SK-N-SH (cell line): ENCODE measurements around the gene IL17B. TPM values are rescaled to one million over a fixed set of nuclear protein-coding genes. Genes with fewer than 3 reads are reported as not detected.

Source experiments
- CTCF ChIA-PET: fragments of 300-600, 350-600 bp; formaldehyde crosslinking; extraction: SDS; loops from one replicate; lab custom pipeline; 2021; lab: Yijun Ruan, JAX
- POLR2A ChIA-PET: fragments of 350-600 bp; sonication (Branson Sonifier 250); formaldehyde crosslinking; extraction: SDS; loops from one replicate; lab custom pipeline; 2020; ENCODE audit warnings: antibody characterized with exemption, inconsistent platforms; lab: Yijun Ruan, JAX
- DNase-seq: peaks from one replicate; pipeline ENCODE4 v3.0.0; 2012
- H2AFZ ChIP-seq: fragments of 200-600 bp; sonication (generic); 2 replicates; pipeline ENCODE4 v1.8.1; 2016; ENCODE audit warnings: antibody characterized with exemption, mild to moderate bottlenecking, low read depth
- H3F3A ChIP-seq: fragments of 200-600 bp; sonication (generic); replicated peaks from 2 replicates; pipeline ENCODE3; 2016; ENCODE audit warnings: antibody characterized with exemption, mild to moderate bottlenecking; ENCODE audit not compliant: insufficient read depth
- H3K27ac ChIP-seq, 2 experiments: fragments of 200-500 bp in 1 of 2; fragments of 200-600 bp in 1 of 2; sonication (Bioruptor generic) in 1 of 2; sonication (generic), shearing (Covaris generic) in 1 of 2; 2 replicates each; pipeline versions ENCODE4 v1.5.1 to v1.6.1; 2014 to 2016; ENCODE audit warnings: low read depth in 2 of 2, inconsistent platforms in 1 of 2, low read length in 1 of 2, mild to moderate bottlenecking in 1 of 2, mixed read lengths in 1 of 2
- H3K27me3 ChIP-seq: fragments of 200-600 bp; sonication (generic), shearing (Covaris generic); 2 replicates; pipeline ENCODE4 v1.6.1; 2016; ENCODE audit warnings: mixed run types; ENCODE audit not compliant: insufficient read depth
- H3K36me3 ChIP-seq, 2 experiments: fragments of 200-500 bp in 1 of 2; fragments of 200-600 bp in 1 of 2; sonication (Bioruptor generic) in 1 of 2; sonication (generic) in 1 of 2; replicated peaks in 1 of 2; 2 replicates each; pipeline versions ENCODE3 to v1.5.1; 2014 to 2016; ENCODE audit warnings: low read length in 1 of 2, mild to moderate bottlenecking in 1 of 2; ENCODE audit not compliant: insufficient read depth in 2 of 2, control insufficient read depth in 1 of 2
- H3K4me1 ChIP-seq, 2 experiments: fragments of 200-500 bp in 1 of 2; fragments of 200-600 bp in 1 of 2; sonication (Bioruptor generic) in 1 of 2; sonication (generic), shearing (Covaris generic) in 1 of 2; 2 replicates each; pipeline versions ENCODE4 v1.5.1 to v1.6.1; 2014 to 2016; ENCODE audit warnings: low read depth in 1 of 2, low read length in 1 of 2, mixed run types in 1 of 2; ENCODE audit not compliant: insufficient read depth in 2 of 2, control insufficient read depth in 1 of 2
- H3K4me2 ChIP-seq: fragments of 200-600 bp; sonication (generic), shearing (Covaris generic); 2 replicates; pipeline ENCODE4 v1.6.1; 2017; ENCODE audit warnings: mixed run types
- H3K4me3 ChIP-seq, 2 experiments: fragments of 200-500 bp in 1 of 2; fragments of 200-600 bp in 1 of 2; sonication (Bioruptor generic) in 1 of 2; sonication (generic), shearing (Covaris generic) in 1 of 2; 2 replicates each; pipeline versions ENCODE4 v1.5.1 to v1.8.1; 2014 to 2016; ENCODE audit warnings: low read depth in 2 of 2, inconsistent platforms in 1 of 2, low read length in 1 of 2, mild to moderate bottlenecking in 1 of 2, mixed read lengths in 1 of 2, moderate library complexity in 1 of 2
- H3K79me2 ChIP-seq: fragments of 200-600 bp; sonication (generic); 2 replicates; pipeline ENCODE4 v1.8.1; 2017; ENCODE audit warnings: mild to moderate bottlenecking; ENCODE audit not compliant: insufficient read depth
- H3K9ac ChIP-seq: fragments of 200-600 bp; sonication (generic); 2 replicates; pipeline ENCODE4 v1.6.1; 2017; ENCODE audit warnings: mixed run types
- H3K9me2 ChIP-seq: fragments of 200-600 bp; sonication (generic); 2 replicates; pipeline ENCODE4 v1.6.1; 2017; ENCODE audit warnings: mixed run types
- H3K9me3 ChIP-seq: fragments of 200-600 bp; sonication (generic); 2 replicates; pipeline ENCODE4 v1.6.1; 2017; ENCODE audit warnings: mixed run types, mild to moderate bottlenecking, moderate library complexity
- H4K20me1 ChIP-seq: fragments of 200-600 bp; sonication (generic); 2 replicates; pipeline ENCODE4 v1.6.1; 2017; ENCODE audit warnings: mild to moderate bottlenecking, mixed run types; ENCODE audit not compliant: insufficient read depth
- FOSL2 ChIP-seq: IDR thresholded peaks from 2 replicates; pipeline ENCODE4 v1.4.0; 2012; ENCODE audit warnings: low read depth, mild to moderate bottlenecking, moderate library complexity, borderline replicate concordance
- JUND ChIP-seq: IDR thresholded peaks from 2 replicates; pipeline ENCODE4 v1.4.0; 2012
- NRF1 ChIP-seq: IDR thresholded peaks from 2 replicates; pipeline ENCODE4 v1.6.1; 2012; ENCODE audit warnings: low read depth, mild to moderate bottlenecking, low read length
- RCOR1 ChIP-seq: fragments of 150-350 bp; IDR thresholded peaks from 2 replicates; pipeline ENCODE4 v1.6.1; 2017; ENCODE audit warnings: antibody characterized with exemption, low read length
- REST ChIP-seq: IDR thresholded peaks from 2 replicates; pipeline ENCODE4 v1.6.1; 2012; ENCODE audit warnings: mild to moderate bottlenecking, low read depth, low read length, moderate library complexity
- RFX5 ChIP-seq: IDR thresholded peaks from 2 replicates; pipeline ENCODE4 v1.6.1; 2012; ENCODE audit warnings: mild to moderate bottlenecking, improper control_type of control experiment, low read length
- SMC3 ChIP-seq: IDR thresholded peaks from 2 replicates; pipeline ENCODE4 v1.6.1; 2012; ENCODE audit warnings: low read depth, low read length, improper control_type of control experiment
- TAF1 ChIP-seq: IDR thresholded peaks from 2 replicates; pipeline ENCODE4 v1.6.1; 2012; ENCODE audit warnings: low read depth, mild to moderate bottlenecking, low read length, moderate library complexity, borderline replicate concordance
- USF1 ChIP-seq: IDR thresholded peaks from 2 replicates; pipeline ENCODE4 v1.4.0; 2012; ENCODE audit warnings: low read depth, borderline replicate concordance
- YY1 ChIP-seq: IDR thresholded peaks from 2 replicates; pipeline ENCODE4 v1.4.0; 2012; ENCODE audit warnings: low read depth, mild to moderate bottlenecking
- WGBS: methylation state at CpG from one replicate; pipeline ENCODE4 v1.1.6; 2017; ENCODE audit warnings: low lambda C conversion rate; 5-methylcytosine and 5-hydroxymethylcytosine counted together
- polyA plus RNA-seq, 3 experiments: library from polyadenylated mRNA; depleted of rRNA; stranded (reverse); fragments of >200 nt; gene quantifications; 2 replicates each; pipeline ENCODE4 v1.2.3, GENCODE V29; 2012
- TF ChIP-seq, protein P1 (sequence below): fragments of 200-600 bp; sonication (generic); IDR thresholded peaks from 2 replicates; pipeline ENCODE4 v1.6.1; 2017; ENCODE audit warnings: antibody characterized with exemption, mild to moderate bottlenecking, moderate library complexity
- TF ChIP-seq, protein P2 (sequence below): fragments of 150-350 bp; IDR thresholded peaks from 2 replicates; pipeline ENCODE4 v1.6.1; 2016; ENCODE audit warnings: mild to moderate bottlenecking, low read depth, low read length

The IL17B gene
- polyA plus RNA-seq, 1 of the 3 experiments (the other 2 are of a cell fraction) = 0.16 TPM

- Histone ChIP-seq H3F3A (no peaks in the 10 kb centered on the region), H2AFZ (no peak overlapping the region), H3K4me2 (no peak overlapping the region), H3K9me3 (no peaks in the 10 kb centered on the region), H3K27ac (no peak overlapping the region), H3K9ac (no peak overlapping the region), H4K20me1 (no peaks in the 10 kb centered on the region), H3K4me1 (peaks cover 0 to 12% of the 10 kb centered on the region in 2 experiments; a peak in 1 of 4 replicates)
- DNase-seq = peak; percentile 17
- POLR2A ChIA-PET = interaction anchor here (1.3 kb wide), 1 partner anchor 12 kb away, joined by 3 read pairs; no protein-coding TSS in a partner anchor
- CTCF ChIA-PET = interaction anchor here (1.4 to 41.4 kb wide), 4 partner anchors 8 to 109 kb away, joined by 4 to 1751 read pairs (median 58); no protein-coding TSS in a partner anchor
- 33% methylated on average over 1 of the region's 3 CpGs for WGBS
- TF ChIP-seq JUND (no peak), USF1 (no peak), FOSL2 (no peak), RCOR1 (no peak), NRF1 (no peak), SMC3 (no peak)
- TF ChIP-seq, protein P1, sequence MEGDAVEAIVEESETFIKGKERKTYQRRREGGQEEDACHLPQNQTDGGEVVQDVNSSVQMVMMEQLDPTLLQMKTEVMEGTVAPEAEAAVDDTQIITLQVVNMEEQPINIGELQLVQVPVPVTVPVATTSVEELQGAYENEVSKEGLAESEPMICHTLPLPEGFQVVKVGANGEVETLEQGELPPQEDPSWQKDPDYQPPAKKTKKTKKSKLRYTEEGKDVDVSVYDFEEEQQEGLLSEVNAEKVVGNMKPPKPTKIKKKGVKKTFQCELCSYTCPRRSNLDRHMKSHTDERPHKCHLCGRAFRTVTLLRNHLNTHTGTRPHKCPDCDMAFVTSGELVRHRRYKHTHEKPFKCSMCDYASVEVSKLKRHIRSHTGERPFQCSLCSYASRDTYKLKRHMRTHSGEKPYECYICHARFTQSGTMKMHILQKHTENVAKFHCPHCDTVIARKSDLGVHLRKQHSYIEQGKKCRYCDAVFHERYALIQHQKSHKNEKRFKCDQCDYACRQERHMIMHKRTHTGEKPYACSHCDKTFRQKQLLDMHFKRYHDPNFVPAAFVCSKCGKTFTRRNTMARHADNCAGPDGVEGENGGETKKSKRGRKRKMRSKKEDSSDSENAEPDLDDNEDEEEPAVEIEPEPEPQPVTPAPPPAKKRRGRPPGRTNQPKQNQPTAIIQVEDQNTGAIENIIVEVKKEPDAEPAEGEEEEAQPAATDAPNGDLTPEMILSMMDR = no peak
- TF ChIP-seq, protein P2, sequence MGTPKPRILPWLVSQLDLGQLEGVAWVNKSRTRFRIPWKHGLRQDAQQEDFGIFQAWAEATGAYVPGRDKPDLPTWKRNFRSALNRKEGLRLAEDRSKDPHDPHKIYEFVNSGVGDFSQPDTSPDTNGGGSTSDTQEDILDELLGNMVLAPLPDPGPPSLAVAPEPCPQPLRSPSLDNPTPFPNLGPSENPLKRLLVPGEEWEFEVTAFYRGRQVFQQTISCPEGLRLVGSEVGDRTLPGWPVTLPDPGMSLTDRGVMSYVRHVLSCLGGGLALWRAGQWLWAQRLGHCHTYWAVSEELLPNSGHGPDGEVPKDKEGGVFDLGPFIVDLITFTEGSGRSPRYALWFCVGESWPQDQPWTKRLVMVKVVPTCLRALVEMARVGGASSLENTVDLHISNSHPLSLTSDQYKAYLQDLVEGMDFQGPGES = no peak
- TF ChIP-seq, all 33 proteins: peak for 0
- Histone ChIP-seq H3K4me3 (no peak overlapping the region), H3K27me3 (no peaks in the 10 kb centered on the region), H3K36me3 (no peaks in the 10 kb centered on the region), H3K79me2 (no peaks in the 10 kb centered on the region), H3K9me2 (no peaks in the 10 kb centered on the region)
Measured at GRCh38 chr5:149374801-149375200, 4.3 kb downstream of the IL17B start.

GRCh38 chr5:149374303-149374702, 4.8 kb downstream of the IL17B start:
- Histone ChIP-seq H3K79me2 (no peaks in the 10 kb centered on the region), H3K27ac (no peak overlapping the region), H3K9ac (no peak overlapping the region), H3K9me3 (no peaks in the 10 kb centered on the region), H3K27me3 (no peaks in the 10 kb centered on the region), H3K4me1 (peaks cover 0 to 9% of the 10 kb centered on the region in 2 experiments; a peak in 1 of 4 replicates), H3K4me3 (no peak overlapping the region), H3K9me2 (no peaks in the 10 kb centered on the region), H3F3A (no peaks in the 10 kb centered on the region), H4K20me1 (no peaks in the 10 kb centered on the region), H2AFZ (no peak overlapping the region), H3K36me3 (no peaks in the 10 kb centered on the region), H3K4me2 (no peak overlapping the region)
- POLR2A ChIA-PET = interaction anchor here (1.3 kb wide), 1 partner anchor 12 kb away, joined by 3 read pairs; no protein-coding TSS in a partner anchor
- CTCF ChIA-PET = interaction anchor here (1.4 to 41.4 kb wide), 7 partner anchors 8 to 191 kb away, joined by 4 to 1751 read pairs (median 29); partner anchors contain the start of gene IL17B
- WGBS = 89% methylated on average over 7 of the region's 20 CpGs
- DNase-seq = peak; percentile 6
- no peak for TF ChIP-seq REST
- no peak for TF ChIP-seq YY1
- no peak for TF ChIP-seq TAF1
- no peak for TF ChIP-seq SMC3
- TF ChIP-seq RFX5 = no peak
